ES-I3 (cell line): ENCODE results near the gene ZNF397.

Experiments used
- H3K36me3 ChIP-seq: 2 replicates; pipeline ENCODE4 v1.6.1; 2013; ENCODE audit warnings: mild to moderate bottlenecking, low read length, control low read depth, moderate library complexity; ENCODE audit not compliant: insufficient read depth
- H3K4me1 ChIP-seq: 2 replicates; pipeline ENCODE4 v1.6.1; 2013; ENCODE audit warnings: mild to moderate bottlenecking, control low read depth, low read length; ENCODE audit not compliant: insufficient read depth
- H3K9ac ChIP-seq: 2 replicates; pipeline ENCODE4 v1.6.1; 2013; ENCODE audit warnings: low read depth, mild to moderate bottlenecking, low read length, moderate library complexity
- H3K9me3 ChIP-seq: 2 replicates; pipeline ENCODE4 v1.6.1; 2013; ENCODE audit warnings: mild to moderate bottlenecking, low read length, moderate library complexity; ENCODE audit not compliant: control insufficient read depth, insufficient read depth

Gene ZNF397

DNA sequence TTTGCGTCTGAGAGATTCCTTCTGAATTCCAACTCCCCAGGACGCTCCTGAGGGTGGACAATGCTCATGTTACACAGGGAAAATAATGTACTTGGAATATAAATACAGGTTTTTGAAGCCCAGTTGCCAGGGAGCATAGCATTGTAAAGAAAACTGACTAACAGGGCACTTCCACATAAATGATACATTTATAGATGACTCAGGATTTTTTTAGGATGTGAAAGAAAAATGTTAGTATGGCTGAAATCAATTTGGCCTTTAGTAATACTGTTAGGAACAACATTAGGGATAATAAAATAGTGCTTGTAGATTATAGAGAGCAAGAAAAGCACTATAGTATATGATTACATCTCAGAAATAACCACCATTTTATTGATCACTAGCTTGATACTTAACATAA is 23.6 kb downstream of the ZNF397 start:
- Histone ChIP-seq H3K9ac (no peak overlapping the region), H3K36me3 (0 out of 2 replicates have a peak, but pooled peaks cover 3% of the 10 kb centered on the region), H3K4me1 (no peaks in the 10 kb centered on the region), H3K9me3 (peaks cover 4% of the 10 kb centered on the region; the same call in 1 of the 2 replicates)

GRCh38 chr18:35267161-35267651 is 26.4 kb downstream of the ZNF397 start:
- peak overlapping the region; percentile 15; the same call in 1 of the 2 replicates for H3K9ac ChIP-seq
- peaks cover 4% of the 10 kb centered on the region; the same call in 1 of the 2 replicates for H3K9me3 ChIP-seq
- H3K36me3 ChIP-seq: no peaks in the 10 kb centered on the region
- no peaks in the 10 kb centered on the region for H3K4me1 ChIP-seq

DNA sequence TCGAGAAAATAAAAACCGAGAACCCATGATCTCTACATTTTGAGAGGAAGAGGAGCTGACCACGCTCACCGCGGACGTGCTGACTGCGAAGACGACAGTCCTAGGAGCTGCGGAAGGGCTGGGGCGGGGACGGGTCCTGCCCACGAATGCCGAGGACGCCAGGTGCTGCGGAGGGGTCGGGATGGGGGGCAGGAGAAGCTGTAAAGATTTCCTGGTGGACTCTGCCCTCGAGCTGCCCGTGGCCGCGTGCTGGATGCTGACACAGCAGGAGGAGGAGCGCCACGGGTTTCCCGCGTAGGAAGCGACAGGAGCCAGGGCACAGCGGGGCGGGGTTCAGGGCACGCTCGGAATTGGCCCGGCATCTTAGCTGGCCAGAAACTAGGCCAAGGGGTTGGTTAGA is 27.0 kb downstream of the ZNF397 start:
- no peak overlapping the region for H3K9ac ChIP-seq

DNA sequence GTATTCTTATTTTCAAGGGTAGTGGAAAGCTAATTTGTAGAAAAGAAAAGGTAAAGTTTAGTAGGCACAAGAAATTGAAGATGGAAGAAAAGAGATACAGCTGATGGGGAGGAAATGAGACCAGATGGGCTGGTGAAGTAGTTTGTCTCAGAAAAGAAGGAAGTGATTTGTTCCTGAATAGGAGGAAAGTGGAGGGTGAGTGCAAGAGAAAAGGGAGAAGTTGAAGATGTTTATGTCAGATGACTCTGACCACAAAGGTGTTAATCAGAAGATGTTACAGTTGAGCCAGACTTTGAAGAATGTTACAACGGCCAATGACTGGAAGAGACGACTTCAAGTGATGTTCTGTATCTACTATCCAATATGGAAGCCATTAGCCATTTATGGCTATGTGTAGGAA is 28.0 kb downstream of the ZNF397 start:
- Histone ChIP-seq H3K9ac (no peak overlapping the region), H3K4me1 (no peaks in the 10 kb centered on the region), H3K9me3 (peaks cover 4% of the 10 kb centered on the region; the same call in 1 of the 2 replicates), H3K36me3 (no peaks in the 10 kb centered on the region)

More for the DNA sequence above, 27.0 kb downstream of the ZNF397 start:
- peaks cover 4% of the 10 kb centered on the region; the same call in 1 of the 2 replicates for H3K9me3 ChIP-seq
- no peaks in the 10 kb centered on the region for H3K36me3 ChIP-seq
- H3K4me1 ChIP-seq: no peaks in the 10 kb centered on the region

GRCh38 chr18:35271656-35272055 is 30.8 kb downstream of the ZNF397 start:
- H3K9ac ChIP-seq: no peak overlapping the region
- H3K36me3 ChIP-seq: no peaks in the 10 kb centered on the region
- H3K9me3 ChIP-seq: peaks cover 4% of the 10 kb centered on the region; the same call in 1 of the 2 replicates

GRCh38 chr18:35276267-35276666 is 35.4 kb downstream of the ZNF397 start:
- Histone ChIP-seq H3K4me1 (no peaks in the 10 kb centered on the region), H3K9me3 (peaks cover 7% of the 10 kb centered on the region), H3K9ac (no peak overlapping the region), H3K36me3 (no peaks in the 10 kb centered on the region; the same call in 1 of the 2 replicates)

More at GRCh38 chr18:35271656-35272055, 30.8 kb downstream of the ZNF397 start:
- H3K4me1 ChIP-seq: no peaks in the 10 kb centered on the region

DNA sequence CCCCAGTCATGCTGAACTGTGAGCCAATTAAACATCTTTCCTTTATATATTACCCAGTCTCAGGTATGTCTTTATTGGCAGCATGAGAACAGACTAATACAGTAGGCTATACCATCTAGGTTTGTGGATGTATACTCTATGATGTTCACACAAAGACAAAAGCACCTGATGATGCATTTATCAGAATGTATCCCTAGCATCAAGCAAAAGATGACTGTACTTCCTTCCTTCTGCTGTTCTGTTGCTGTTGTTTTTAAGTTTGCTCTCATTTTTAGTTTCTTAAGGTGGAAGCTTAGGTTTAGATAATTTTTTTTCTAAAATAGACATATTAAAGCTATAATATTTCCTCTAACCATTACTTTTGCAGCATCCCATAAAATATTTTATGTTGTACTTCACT is 36.8 kb downstream of the ZNF397 start:
- H3K36me3 ChIP-seq: no peaks in the 10 kb centered on the region; the same call in 1 of the 2 replicates
- peaks cover 13% of the 10 kb centered on the region for H3K9me3 ChIP-seq
- H3K9ac ChIP-seq: no peak overlapping the region
- no peaks in the 10 kb centered on the region for H3K4me1 ChIP-seq

- H3K36me3 ChIP-seq: no peaks in the 10 kb centered on the region; the same call in 1 of the 2 replicates
- H3K9ac ChIP-seq: no peak overlapping the region
- peaks cover 16% of the 10 kb centered on the region for H3K9me3 ChIP-seq
- H3K4me1 ChIP-seq: no peaks in the 10 kb centered on the region
These were observed 37.3 kb downstream of the ZNF397 start for GRCh38 chr18:35278085-35278484.

DNA sequence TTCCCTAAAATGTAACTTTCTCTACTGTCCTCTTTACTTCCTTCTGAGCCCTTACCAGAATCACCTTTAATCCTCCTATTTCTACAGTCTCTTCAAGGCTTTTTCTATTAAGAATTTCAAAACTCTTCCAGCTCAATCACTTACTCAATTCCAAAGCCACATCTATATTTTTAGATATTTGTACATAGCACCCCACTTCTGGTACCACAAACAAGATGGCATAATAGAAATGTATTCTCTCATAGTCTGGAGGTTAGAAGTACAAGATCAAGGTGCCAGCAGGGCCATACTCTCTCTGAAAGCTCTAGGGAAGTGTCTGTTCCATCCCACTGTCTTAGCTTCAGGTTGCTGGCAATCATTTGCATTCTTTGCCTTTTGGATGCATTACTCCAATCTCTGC is 38.1 kb downstream of the ZNF397 start:
- H3K9ac ChIP-seq: no peak overlapping the region
- H3K9me3 ChIP-seq: peaks cover 21% of the 10 kb centered on the region
- no peaks in the 10 kb centered on the region for H3K4me1 ChIP-seq
- H3K36me3 ChIP-seq: no peaks in the 10 kb centered on the region; the same call in 1 of the 2 replicates

- Histone ChIP-seq H3K9me3 (peaks cover 29% of the 10 kb centered on the region), H3K4me1 (no peaks in the 10 kb centered on the region), H3K36me3 (no peaks in the 10 kb centered on the region; the same call in 1 of the 2 replicates), H3K9ac (no peak overlapping the region)
These were observed 41.5 kb downstream of the ZNF397 start for GRCh38 chr18:35282353-35282752.

- no peaks in the 10 kb centered on the region for H3K36me3 ChIP-seq
- H3K4me1 ChIP-seq: no peaks in the 10 kb centered on the region
- peaks cover 29% of the 10 kb centered on the region for H3K9me3 ChIP-seq
- no peak overlapping the region for H3K9ac ChIP-seq
These were observed 43.3 kb downstream of the ZNF397 start for GRCh38 chr18:35283923-35284794.

GRCh38 chr18:35284841-35285240 is 44.0 kb downstream of the ZNF397 start:
- H3K4me1 ChIP-seq: no peaks in the 10 kb centered on the region
- peaks cover 24% of the 10 kb centered on the region for H3K9me3 ChIP-seq
- no peaks in the 10 kb centered on the region for H3K36me3 ChIP-seq
- H3K9ac ChIP-seq: no peak overlapping the region

GRCh38 chr18:35289293-35289692 is 48.5 kb downstream of the ZNF397 start:
- Histone ChIP-seq H3K9me3 (peaks cover 8% of the 10 kb centered on the region; the same call in 1 of the 2 replicates), H3K4me1 (no peaks in the 10 kb centered on the region), H3K36me3 (no peaks in the 10 kb centered on the region), H3K9ac (peak overlapping the region; percentile 92)

DNA sequence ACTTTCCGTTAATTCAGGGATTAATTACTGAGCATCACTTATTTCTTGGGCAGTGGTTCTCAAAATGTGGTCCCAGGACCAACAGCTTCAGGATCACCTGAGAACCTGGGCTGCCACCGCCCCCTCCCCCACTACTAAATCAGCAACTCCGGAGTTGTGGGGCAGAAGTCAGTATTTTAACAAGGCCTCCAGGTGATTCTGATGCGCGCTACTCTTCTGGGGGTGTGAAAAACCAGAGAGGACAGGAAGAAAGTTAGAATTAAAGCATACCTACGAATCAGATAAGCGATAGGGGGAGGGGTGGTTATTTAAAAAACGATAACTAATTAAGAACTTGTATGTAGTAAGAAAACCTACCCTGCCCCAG is 48.9 kb downstream of the ZNF397 start:
- Histone ChIP-seq H3K9ac (peak overlapping the region; percentile 92), H3K9me3 (peaks cover 6% of the 10 kb centered on the region; the same call in 1 of the 2 replicates), H3K36me3 (no peaks in the 10 kb centered on the region), H3K4me1 (no peaks in the 10 kb centered on the region)
